Nephron (organoid): Measurements from ENCODE around the gene ASIC5.

Source experiments
- H3K27ac Mint-ChIP-seq, 3 experiments: 2 replicates each; pipeline ENCODE4 v1.8.0; 2020; ENCODE audit warnings: mixed read lengths in 3 of 3, mild to moderate bottlenecking in 2 of 3, moderate library complexity in 1 of 3
- H3K27me3 Mint-ChIP-seq: 2 replicates; pipeline ENCODE4 v1.8.0; 2021; ENCODE audit warnings: low read depth, mild to moderate bottlenecking, moderate library complexity, mixed read lengths
- H3K36me3 Mint-ChIP-seq: 2 replicates; pipeline ENCODE4 v1.8.0; 2020; ENCODE audit warnings: low read depth, mixed read lengths
- H3K4me1 Mint-ChIP-seq: 2 replicates; pipeline ENCODE4 v1.8.0; 2020; ENCODE audit warnings: mixed read lengths
- H3K4me3 Mint-ChIP-seq, 3 experiments: 2 replicates each; pipeline ENCODE4 v1.8.0; 2020; ENCODE audit warnings: mild to moderate bottlenecking in 3 of 3, mixed read lengths in 3 of 3, moderate library complexity in 2 of 3
- H3K9me3 Mint-ChIP-seq: 2 replicates; pipeline ENCODE4 v1.8.0; 2020; ENCODE audit warnings: mixed read lengths
- CTCF ChIP-seq, 3 experiments: fragments of 200-600 bp; sonication (generic); IDR thresholded peaks; one replicate each; pipeline ENCODE4 v1.5.0; 2021; ENCODE audit warnings: antibody characterized with exemption in 3 of 3; ENCODE audit not compliant: unreplicated experiment in 3 of 3

The ASIC5 gene

GRCh38 chr4:155887045-155887444 is 21.0 kb upstream of the ASIC5 start:
- TF ChIP-seq CTCF (IDR thresholded peaks at IDR 0.05; ENCODE audit: unreplicated experiment in 3 of 3), result no peak
- Mint-ChIP-seq H3K4me1 (peaks cover 6% of the 10 kb centered on the region), H3K36me3 (peaks cover 4% of the 10 kb centered on the region), H3K27ac (no peak overlapping the region), H3K4me3 (no peak overlapping the region), H3K27me3 (no peaks in the 10 kb centered on the region), H3K9me3 (peaks cover 27% of the 10 kb centered on the region)

- peaks cover 6% of the 10 kb centered on the region for H3K4me1 Mint-ChIP-seq
- H3K4me3 Mint-ChIP-seq, result no peak overlapping the region
- no peak for TF ChIP-seq CTCF (IDR thresholded peaks at IDR 0.05; ENCODE audit: unreplicated experiment in 3 of 3)
- H3K27ac Mint-ChIP-seq, result no peak overlapping the region
- H3K9me3 Mint-ChIP-seq, result peaks cover 15% of the 10 kb centered on the region
- H3K36me3 Mint-ChIP-seq, result peaks cover 1% of the 10 kb centered on the region
- no peaks in the 10 kb centered on the region for H3K27me3 Mint-ChIP-seq
These were observed 19.6 kb upstream of the ASIC5 start for GRCh38 chr4:155885666-155886065.

GRCh38 chr4:155883895-155884294 is 17.8 kb upstream of the ASIC5 start:
- Mint-ChIP-seq H3K4me3 (no peak overlapping the region), H3K4me1 (no peaks in the 10 kb centered on the region), H3K27ac (no peak overlapping the region), H3K27me3 (no peaks in the 10 kb centered on the region), H3K36me3 (no peaks in the 10 kb centered on the region), H3K9me3 (peaks cover 21% of the 10 kb centered on the region)
- no peak for TF ChIP-seq CTCF (IDR thresholded peaks at IDR 0.05; ENCODE audit: unreplicated experiment in 3 of 3)

GRCh38 chr4:155881555-155881954 is 15.5 kb upstream of the ASIC5 start:
- H3K9me3 Mint-ChIP-seq, result peaks cover 26% of the 10 kb centered on the region
- no peaks in the 10 kb centered on the region for H3K36me3 Mint-ChIP-seq

GRCh38 chr4:155879767-155880166 is 13.7 kb upstream of the ASIC5 start:
- Mint-ChIP-seq H3K9me3 (peaks cover 31% of the 10 kb centered on the region), H3K36me3 (no peaks in the 10 kb centered on the region), H3K4me3 (no peak overlapping the region), H3K27ac (no peak overlapping the region), H3K27me3 (no peaks in the 10 kb centered on the region), H3K4me1 (no peaks in the 10 kb centered on the region)
- no peak for TF ChIP-seq CTCF (IDR thresholded peaks at IDR 0.05; ENCODE audit: unreplicated experiment in 3 of 3)

More at GRCh38 chr4:155881555-155881954, 15.5 kb upstream of the ASIC5 start:
- Mint-ChIP-seq H3K4me1 (no peaks in the 10 kb centered on the region), H3K27ac (no peak overlapping the region), H3K4me3 (no peak overlapping the region), H3K27me3 (no peaks in the 10 kb centered on the region)
- no peak for TF ChIP-seq CTCF (IDR thresholded peaks at IDR 0.05; ENCODE audit: unreplicated experiment in 3 of 3)

- Mint-ChIP-seq H3K4me1 (no peaks in the 10 kb centered on the region), H3K9me3 (peaks cover 26% of the 10 kb centered on the region), H3K4me3 (no peak overlapping the region), H3K27me3 (no peaks in the 10 kb centered on the region), H3K36me3 (no peaks in the 10 kb centered on the region), H3K27ac (no peak overlapping the region)
- no peak for TF ChIP-seq CTCF (IDR thresholded peaks at IDR 0.05; ENCODE audit: unreplicated experiment in 3 of 3)
These were observed 12.5 kb upstream of the ASIC5 start for GRCh38 chr4:155878611-155879010.
